BLaER1 (cell line): ENCODE measurements around the gene AXIN2.
A peak's percentile ranks its signal among the peaks of the same experiment; 100 is the strongest.

ENCODE experiments used
- H3K27ac ChIP-seq: shearing (Covaris generic); formaldehyde crosslinking; 2 replicates; pipeline ENCODE4 v1.8.1; 2022
- H3K27me3 ChIP-seq: shearing (Covaris generic); formaldehyde crosslinking; 2 replicates; pipeline ENCODE4 v1.8.1; 2022
- H3K36me3 ChIP-seq: shearing (Covaris generic); formaldehyde crosslinking; 2 replicates; pipeline ENCODE4 v1.8.1; 2022
- H3K4me1 ChIP-seq: shearing (Covaris generic); formaldehyde crosslinking; 2 replicates; pipeline ENCODE4 v1.8.1; 2022
- H3K4me2 ChIP-seq: shearing (Covaris generic); formaldehyde crosslinking; 2 replicates; pipeline ENCODE4 v1.8.1; 2022
- H3K4me3 ChIP-seq: shearing (Covaris generic); formaldehyde crosslinking; 2 replicates; pipeline ENCODE4 v1.8.1; 2022
- H3K9ac ChIP-seq: shearing (Covaris generic); formaldehyde crosslinking; 2 replicates; pipeline ENCODE4 v1.8.1; 2022
- H3K9me3 ChIP-seq: shearing (Covaris generic); formaldehyde crosslinking; 2 replicates; pipeline ENCODE4 v1.8.1; 2022
- H4K20me1 ChIP-seq: shearing (Covaris generic); formaldehyde crosslinking; 2 replicates; pipeline ENCODE4 v1.8.1; 2022
- Cebpa-rat ChIP-seq: shearing (Covaris generic); IDR thresholded peaks from 2 replicates; pipeline ENCODE4 v1.8.1; 2022

Gene AXIN2

GRCh38 chr17:65583921-65584603 is 22.6 kb upstream of the AXIN2 start:
- Histone ChIP-seq H3K27ac (no peak overlapping the region), H3K4me2 (peak overlapping the region; percentile 57), H3K4me3 (no peak overlapping the region), H3K27me3 (no peaks in the 10 kb centered on the region), H3K9me3 (no peaks in the 10 kb centered on the region), H4K20me1 (no peaks in the 10 kb centered on the region), H3K36me3 (no peaks in the 10 kb centered on the region), H3K9ac (no peak overlapping the region), H3K4me1 (peaks cover 21% of the 10 kb centered on the region)
- TF ChIP-seq Cebpa-rat: no peak

- Histone ChIP-seq H3K9me3 (no peaks in the 10 kb centered on the region), H3K9ac (no peak overlapping the region), H3K27me3 (no peaks in the 10 kb centered on the region), H3K4me3 (no peak overlapping the region), H3K4me1 (no peaks in the 10 kb centered on the region), H3K4me2 (no peak overlapping the region), H4K20me1 (no peaks in the 10 kb centered on the region), H3K27ac (no peak overlapping the region), H3K36me3 (no peaks in the 10 kb centered on the region)
- no peak for TF ChIP-seq Cebpa-rat
Measured at GRCh38 chr17:65576939-65577338, 15.5 kb upstream of the AXIN2 start.

DNA sequence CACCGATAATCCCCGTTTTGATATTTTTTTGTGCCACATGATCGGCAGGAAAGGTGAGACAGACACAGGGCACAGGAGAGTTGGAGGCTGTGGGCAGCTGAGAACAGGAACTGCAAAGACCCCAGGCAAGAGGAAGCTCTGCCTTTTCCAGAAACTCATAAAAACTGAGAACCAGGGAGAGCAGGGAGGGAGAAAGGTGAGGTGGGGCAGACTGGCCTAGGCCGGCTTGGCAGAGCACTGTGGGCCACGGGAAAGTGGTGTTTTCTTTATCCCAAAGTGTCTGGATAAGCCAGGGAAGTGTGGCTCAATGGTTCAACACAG is 11.8 kb upstream of the AXIN2 start:
- TF ChIP-seq Cebpa-rat: no peak
- Histone ChIP-seq H3K9ac (no peak overlapping the region), H3K27ac (no peak overlapping the region), H3K27me3 (no peaks in the 10 kb centered on the region), H3K9me3 (no peaks in the 10 kb centered on the region), H3K4me2 (no peak overlapping the region), H4K20me1 (no peaks in the 10 kb centered on the region), H3K36me3 (no peaks in the 10 kb centered on the region), H3K4me3 (no peak overlapping the region), H3K4me1 (peaks cover 13% of the 10 kb centered on the region)

- Histone ChIP-seq H3K9ac (no peak overlapping the region), H3K27ac (no peak overlapping the region), H3K9me3 (no peaks in the 10 kb centered on the region), H3K27me3 (no peaks in the 10 kb centered on the region), H3K36me3 (no peaks in the 10 kb centered on the region), H3K4me2 (no peak overlapping the region), H3K4me3 (no peak overlapping the region), H4K20me1 (no peaks in the 10 kb centered on the region), H3K4me1 (peaks cover 14% of the 10 kb centered on the region)
- TF ChIP-seq Cebpa-rat: no peak
Measured at GRCh38 chr17:65572581-65573281, 11.3 kb upstream of the AXIN2 start.

GRCh38 chr17:65572186-65572580 is 10.7 kb upstream of the AXIN2 start:
- H4K20me1 ChIP-seq: no peaks in the 10 kb centered on the region
- H3K9ac ChIP-seq: no peak overlapping the region
- no peaks in the 10 kb centered on the region for H3K36me3 ChIP-seq
- no peak overlapping the region for H3K4me3 ChIP-seq
- H3K9me3 ChIP-seq: no peaks in the 10 kb centered on the region
- no peak overlapping the region for H3K27ac ChIP-seq
- TF ChIP-seq Cebpa-rat: no peak
- no peaks in the 10 kb centered on the region for H3K27me3 ChIP-seq
- H3K4me1 ChIP-seq: peaks cover 14% of the 10 kb centered on the region
- no peak overlapping the region for H3K4me2 ChIP-seq

DNA sequence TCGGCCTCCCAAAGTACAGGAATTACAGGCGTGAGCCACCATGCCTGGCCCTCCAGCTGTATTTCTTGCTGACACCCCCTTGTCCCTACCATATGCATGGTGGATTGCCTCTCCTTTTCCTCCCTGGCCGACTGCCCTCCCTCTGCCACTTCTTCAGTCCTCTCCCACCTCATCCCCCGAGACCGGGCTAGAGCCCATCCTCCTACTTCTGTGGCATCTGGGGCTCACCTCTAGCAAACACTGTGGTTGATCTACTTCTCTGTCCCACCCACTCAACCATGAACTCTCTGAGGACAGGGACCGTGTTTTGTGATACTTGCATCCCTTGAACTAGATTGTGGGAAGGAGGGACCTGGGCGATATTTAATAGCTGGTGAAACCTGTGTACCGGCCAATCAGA is 7.5 kb upstream of the AXIN2 start:
- no peaks in the 10 kb centered on the region for H3K36me3 ChIP-seq
- peak overlapping the region; percentile 73 for H3K4me2 ChIP-seq
- H3K27ac ChIP-seq: no peak overlapping the region
- no peaks in the 10 kb centered on the region for H4K20me1 ChIP-seq
- H3K4me1 ChIP-seq: peaks cover 32% of the 10 kb centered on the region
- H3K27me3 ChIP-seq: no peaks in the 10 kb centered on the region
- no peak overlapping the region for H3K9ac ChIP-seq
- H3K4me3 ChIP-seq: no peak overlapping the region
- no peak for TF ChIP-seq Cebpa-rat
- H3K9me3 ChIP-seq: no peaks in the 10 kb centered on the region

- Histone ChIP-seq H3K9ac (no peak overlapping the region), H3K27ac (no peak overlapping the region)
Measured at GRCh38 chr17:65567566-65567965, 6.1 kb upstream of the AXIN2 start.

DNA sequence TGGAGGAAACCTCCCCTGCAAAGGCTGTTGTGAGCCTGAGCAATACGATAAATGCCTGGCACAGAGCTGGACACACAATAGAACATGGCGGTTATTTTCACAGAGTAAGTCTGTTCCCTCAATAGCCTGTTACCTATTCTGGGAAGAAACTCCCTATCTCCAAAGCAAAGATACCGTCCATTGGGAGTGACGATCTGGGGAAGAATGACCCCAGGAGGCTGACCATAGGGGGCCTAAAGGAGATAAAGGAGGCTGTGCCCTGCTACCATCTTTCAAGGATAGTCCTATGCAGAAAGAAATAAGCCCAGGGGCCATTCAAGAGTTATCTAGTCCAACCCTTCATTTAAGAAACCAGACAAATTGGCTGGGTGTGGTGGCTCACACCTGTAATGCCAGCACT is 4.1 kb upstream of the AXIN2 start:
- H3K27ac ChIP-seq: no peak overlapping the region
- peaks cover 54% of the 10 kb centered on the region for H3K4me1 ChIP-seq
- H3K36me3 ChIP-seq: no peaks in the 10 kb centered on the region
- H3K9me3 ChIP-seq: no peaks in the 10 kb centered on the region
- H4K20me1 ChIP-seq: no peaks in the 10 kb centered on the region
- H3K4me3 ChIP-seq: no peak overlapping the region
- H3K27me3 ChIP-seq: no peaks in the 10 kb centered on the region
- no peak for TF ChIP-seq Cebpa-rat
- no peak overlapping the region for H3K9ac ChIP-seq
- H3K4me2 ChIP-seq: peak overlapping the region; percentile 66; the same call in 1 of the 2 replicates

More at GRCh38 chr17:65567566-65567965, 6.1 kb upstream of the AXIN2 start:
- TF ChIP-seq Cebpa-rat: no peak
- Histone ChIP-seq H3K9me3 (no peaks in the 10 kb centered on the region), H3K27me3 (no peaks in the 10 kb centered on the region), H3K4me3 (no peak overlapping the region), H3K4me1 (peaks cover 45% of the 10 kb centered on the region), H3K4me2 (no peak overlapping the region), H3K36me3 (no peaks in the 10 kb centered on the region), H4K20me1 (no peaks in the 10 kb centered on the region)

- Histone ChIP-seq H3K4me2 (peak overlapping the region; percentile 66), H3K4me3 (no peak overlapping the region), H3K36me3 (no peaks in the 10 kb centered on the region), H3K27me3 (peaks cover 3% of the 10 kb centered on the region), H3K9ac (no peak overlapping the region), H4K20me1 (no peaks in the 10 kb centered on the region; the same call in 1 of the 2 replicates), H3K27ac (no peak overlapping the region), H3K9me3 (no peaks in the 10 kb centered on the region), H3K4me1 (peaks cover 54% of the 10 kb centered on the region)
- no peak for TF ChIP-seq Cebpa-rat
Measured at GRCh38 chr17:65564793-65565192, 3.3 kb upstream of the AXIN2 start.

- no peak for TF ChIP-seq Cebpa-rat
- peaks cover 27% of the 10 kb centered on the region for H3K27me3 ChIP-seq
- no peaks in the 10 kb centered on the region for H3K36me3 ChIP-seq
- H3K9me3 ChIP-seq: no peaks in the 10 kb centered on the region
- H3K4me3 ChIP-seq: peak overlapping the region; percentile 94
- no peaks in the 10 kb centered on the region; the same call in 1 of the 2 replicates for H4K20me1 ChIP-seq
- no peak overlapping the region for H3K27ac ChIP-seq
- peaks cover 39% of the 10 kb centered on the region for H3K4me1 ChIP-seq
- H3K9ac ChIP-seq: no peak overlapping the region
- peak overlapping the region; percentile 78 for H3K4me2 ChIP-seq
Measured at GRCh38 chr17:65562206-65562531, 721 bp upstream of the AXIN2 start.
